HepG2 (cell line): Measurements from ENCODE around the gene SLC35A2. TPM values are rescaled to one million over a fixed set of nuclear protein-coding genes. Genes with fewer than 3 reads are reported as not detected.

Experiments
- AGO2 ChIP-seq: fragments of 200-400 bp; formaldehyde crosslinking; optimal IDR thresholded peaks from 2 replicates; pipeline ENCODE3; 2017; ENCODE audit warnings: mild to moderate bottlenecking, low read depth, low read length, moderate library complexity
- ATF6 ChIP-seq: sonication (generic); formaldehyde crosslinking; conservative IDR thresholded peaks from 2 replicates; pipeline ENCODE4 v1.4.0; 2020; ENCODE audit warnings: missing genetic modification reagents
- EP300 ChIP-seq, 3 experiments: sonication (generic) in 1 of 3; formaldehyde crosslinking in 1 of 3; IDR thresholded peaks; 2 replicates each; pipeline versions ENCODE4 v1.5.1 to v1.6.1; 2011 to 2020; ENCODE audit warnings: low read depth in 2 of 3, low read length in 2 of 3, borderline replicate concordance in 1 of 3, improper control_type of control experiment in 1 of 3, mild to moderate bottlenecking in 1 of 3, missing genetic modification reagents in 1 of 3, moderate library complexity in 1 of 3
- ESRRA ChIP-seq: sonication (generic); formaldehyde crosslinking; IDR thresholded peaks from 2 replicates; pipeline ENCODE4 v1.5.1; 2020; ENCODE audit warnings: mild to moderate bottlenecking, low read depth, missing genetic modification reagents
- HDAC1 ChIP-seq: sonication (generic); formaldehyde crosslinking; IDR thresholded peaks from 2 replicates; pipeline ENCODE4 v1.5.1; 2020; ENCODE audit warnings: mild to moderate bottlenecking, missing genetic modification reagents
- HHEX ChIP-seq: IDR thresholded peaks from 2 replicates; pipeline ENCODE4 v1.6.1; 2016; ENCODE audit warnings: control low read depth
- HOMEZ ChIP-seq: IDR thresholded peaks from 2 replicates; pipeline ENCODE4 v1.6.1; 2016; ENCODE audit warnings: low read depth
- KMT2B ChIP-seq: IDR thresholded peaks from 2 replicates; pipeline ENCODE4 v1.6.1; 2016; ENCODE audit warnings: missing genetic modification reagents, missing compliant biosample characterization
- MED8 ChIP-seq: sonication (generic); formaldehyde crosslinking; IDR thresholded peaks from 2 replicates; pipeline ENCODE4 v1.8.1; 2023; ENCODE audit warnings: mild to moderate bottlenecking, missing genetic modification reagents; ENCODE audit not compliant: insufficient replicate concordance
- MNT ChIP-seq: fragments of 450-650 bp; IDR thresholded peaks from 2 replicates; pipeline ENCODE4 v1.6.1; 2016
- NCOA2 ChIP-seq: sonication (generic); formaldehyde crosslinking; IDR thresholded peaks from 2 replicates; pipeline ENCODE4 v1.8.0; 2022; ENCODE audit warnings: inconsistent platforms
- PAXIP1 ChIP-seq: sonication (generic); formaldehyde crosslinking; conservative IDR thresholded peaks from 2 replicates; pipeline ENCODE4 v1.4.0; 2020; ENCODE audit warnings: mild to moderate bottlenecking, missing genetic modification reagents, moderate library complexity
- SALL2 ChIP-seq: sonication (generic); formaldehyde crosslinking; IDR thresholded peaks from 2 replicates; pipeline ENCODE4 v1.8.1; 2023; ENCODE audit warnings: mild to moderate bottlenecking, missing genetic modification reagents, inconsistent platforms
- SRSF9 ChIP-seq: fragments of 200-400 bp; formaldehyde crosslinking; IDR thresholded peaks from 2 replicates; pipeline ENCODE4 v1.6.1; 2018; ENCODE audit warnings: borderline replicate concordance, mild to moderate bottlenecking, low read depth, low read length; ENCODE audit not compliant: insufficient read depth, poor library complexity, severe bottlenecking
- TP53 ChIP-seq: sonication (generic); formaldehyde crosslinking; conservative IDR thresholded peaks from 2 replicates; pipeline ENCODE4 v1.4.0; 2020; ENCODE audit warnings: missing genetic modification reagents
- TSC22D2 ChIP-seq: sonication (generic); formaldehyde crosslinking; IDR thresholded peaks from 2 replicates; pipeline ENCODE4 v1.5.1; 2020; ENCODE audit warnings: missing genetic modification reagents, mild to moderate bottlenecking, borderline replicate concordance
- ZNF577 ChIP-seq: sonication (generic); formaldehyde crosslinking; IDR thresholded peaks from 2 replicates; pipeline ENCODE4 v1.4.0; 2020; ENCODE audit warnings: mild to moderate bottlenecking, low read depth, missing genetic modification reagents, borderline replicate concordance
- ZNF605 ChIP-seq: sonication (generic); formaldehyde crosslinking; IDR thresholded peaks from 2 replicates; pipeline ENCODE4 v1.8.0; 2022; ENCODE audit warnings: mild to moderate bottlenecking, missing genetic modification reagents
- ZNF788 ChIP-seq: sonication (generic); formaldehyde crosslinking; IDR thresholded peaks from 2 replicates; pipeline ENCODE4 v1.5.0; 2020; ENCODE audit warnings: mild to moderate bottlenecking, missing genetic modification reagents, borderline replicate concordance
- ZZZ3 ChIP-seq: sonication (generic); formaldehyde crosslinking; IDR thresholded peaks from 2 replicates; pipeline ENCODE4 v1.4.0; 2020; ENCODE audit warnings: missing genetic modification reagents, mild to moderate bottlenecking, borderline replicate concordance
- polyA plus RNA-seq, 8 experiments: library from polyadenylated mRNA; depleted of rRNA in 3 of 8; stranded (reverse) in 7 of 8; unstranded in 1 of 8; fragments of >200 nt; fragmentation: Illumina TruSeq in 4 of 8; extraction: Trizol in 4 of 8; gene quantifications; 2 replicates each; pipeline versions ENCODE4 v1.2.1 to v1.2.3, GENCODE V29; 2011 to 2016; ENCODE audit warnings: low read depth in 4 of 8, missing spikeins in 1 of 8, mixed read lengths in 1 of 8; ENCODE audit not compliant: insufficient read depth in 1 of 8
- total RNA-seq, 5 experiments: library from RNA; depleted of rRNA; stranded (reverse); fragments of >200 nt; fragmentation: Illumina TruSeq; extraction: Trizol; gene quantifications; 2 replicates each; pipeline ENCODE4 v1.2.3, GENCODE V29; 2016; ENCODE audit warnings: low read depth in 1 of 5

Gene SLC35A2
- total and polyA plus RNA-seq, 2 of the 13 experiments (the other 11 are each of a cell fraction or from before 2014, with no cell fraction given), result 32.1 to 40.8 TPM

- no peak for TF ChIP-seq NCOA2 (CRISPR knock-in tag)
- TF ChIP-seq KMT2B, result no peak
- no peak for TF ChIP-seq ATF6 (CRISPR knock-in tag)
- no peak for TF ChIP-seq ZNF577 (CRISPR knock-in tag)
- TF ChIP-seq ESRRA, result no peak
- TF ChIP-seq SRSF9, result no peak
- TF ChIP-seq HHEX (CRISPR knock-in tag), result no peak
- TF ChIP-seq MED8, result no peak
- no peak for TF ChIP-seq ZZZ3
- TF ChIP-seq MNT, result 0 out of 2 replicates have a peak, but pooled peaks have one; percentile 19
- TF ChIP-seq ZNF788 (CRISPR knock-in tag), result no peak
- no peak for TF ChIP-seq HOMEZ (CRISPR knock-in tag)
- TF ChIP-seq PAXIP1 (CRISPR knock-in tag), result peak; percentile 35; the same call in 1 of the 2 replicates
- TF ChIP-seq ZNF605 (CRISPR knock-in tag), result peak; percentile 82
- TF ChIP-seq TP53 (CRISPR knock-in tag), result no peak
- no peak for TF ChIP-seq AGO2
- TF ChIP-seq HDAC1, result peak; percentile 45
- no peak for TF ChIP-seq EP300 (IDR thresholded peaks at IDR 0.05; ENCODE audit: low read depth in 2 of 2, low read length in 2 of 2)
- TF ChIP-seq EP300 (CRISPR knock-in tag; IDR thresholded peaks at IDR 0.05; ENCODE audit: borderline replicate concordance), result no peak
- no peak for TF ChIP-seq TSC22D2 (CRISPR knock-in tag)
- TF ChIP-seq SALL2, result no peak
Measured at GRCh38 chrX:48917139-48918001, 5.9 kb upstream of the SLC35A2 start (continued).
